A549 (cell line): Measurements from ENCODE around the gene PSMB7. TPM values are rescaled to one million over a fixed set of nuclear protein-coding genes. Genes with fewer than 3 reads are reported as not detected.

Experiments
- ATAC-seq, 2 experiments: fragments of 200-7000 bp in 1 of 2; fragments of >200 bp in 1 of 2; cut with Nextera tagmentation in 1 of 2; cut with Tn5 transposase in 1 of 2; 3 replicates each; pipeline versions ENCODE4 v1.8.0 to v1.9.1; 2018 to 2020; ENCODE audit warnings: mild to moderate bottlenecking in 1 of 2, moderate library complexity in 1 of 2
- CTCF ChIA-PET: fragments of 300-600 bp; sonication (Branson Sonifier 250); formaldehyde crosslinking; extraction: SDS; loops from one replicate; lab custom pipeline; 2021; ENCODE audit warnings: antibody characterized with exemption, inconsistent platforms; lab: Yijun Ruan, JAX
- POLR2A ChIA-PET: fragments of 350-600 bp; formaldehyde crosslinking; extraction: SDS; loops from one replicate; lab custom pipeline; 2021; ENCODE audit warnings: antibody characterized with exemption, inconsistent platforms; lab: Yijun Ruan, JAX
- DNase-seq, 2 experiments: peaks; one replicate each; pipeline versions ENCODE4 v3.0.0 to v3.0.0-alpha.2; 2011 to 2016; ENCODE audit warnings: low read depth in 1 of 2, low spot score in 1 of 2
- FAIRE-seq: peaks from 2 replicates; lab custom pipeline; 2011; peaks lifted over from hg19 to GRCh38; lab: Jason Lieb, UNC
- H3K27ac ChIP-seq, 2 experiments: fragments of >200 bp; sonication (Bioruptor Twin); formaldehyde crosslinking; 3 replicates each; pipeline ENCODE4 v1.5.1; 2016 to 2017
- H3K4me1 ChIP-seq: fragments of >200 bp; sonication (Bioruptor Twin); formaldehyde crosslinking; 3 replicates; pipeline ENCODE4 v1.6.1; 2016
- H3K4me2 ChIP-seq: fragments of >200 bp; sonication (Bioruptor Twin); formaldehyde crosslinking; 3 replicates; pipeline ENCODE4 v1.6.1; 2016
- H3K4me3 ChIP-seq: fragments of >200 bp; sonication (Bioruptor Twin); formaldehyde crosslinking; 3 replicates; pipeline ENCODE4 v1.5.1; 2016
- H3K9me3 ChIP-seq: fragments of >200 bp; sonication (Bioruptor Twin); formaldehyde crosslinking; 3 replicates; pipeline ENCODE4 v1.6.1; 2016
- CEBPB ChIP-seq, 2 experiments: fragments of >200 bp in 1 of 2; sonication (Bioruptor Twin) in 1 of 2; formaldehyde crosslinking in 1 of 2; IDR thresholded peaks; 2 replicates each; pipeline ENCODE4 v1.6.1; 2012 to 2016
- CHD4 ChIP-seq: fragments of 200-600 bp; sonication (generic); IDR thresholded peaks from 2 replicates; pipeline ENCODE4 v1.6.1; 2016; ENCODE audit warnings: antibody characterized with exemption, mild to moderate bottlenecking, borderline replicate concordance
- EHF ChIP-seq: fragments of 250-450 bp; sonication (Bioruptor Pico); IDR thresholded peaks from 2 replicates; pipeline ENCODE4 v1.5.0; 2020; ENCODE audit warnings: mild to moderate bottlenecking
- EHMT2 ChIP-seq: fragments of 200-600 bp; sonication (generic); IDR thresholded peaks from 2 replicates; pipeline ENCODE4 v1.6.1; 2016; ENCODE audit warnings: antibody characterized with exemption, low read depth, mild to moderate bottlenecking, moderate library complexity
- EP300 ChIP-seq, 2 experiments: fragments of >200 bp; sonication (Bioruptor Twin); formaldehyde crosslinking; IDR thresholded peaks; 2 replicates in 1 of 2; 3 replicates in 1 of 2; pipeline ENCODE4 v1.6.1; 2016 to 2017
- FOXS1 ChIP-seq: fragments of 250-450 bp; sonication (Bioruptor Pico); IDR thresholded peaks from 2 replicates; pipeline ENCODE4 v1.5.0; 2020; ENCODE audit warnings: mild to moderate bottlenecking, moderate library complexity
- GATA3 ChIP-seq: IDR thresholded peaks from 2 replicates; pipeline ENCODE4 v1.6.1; 2012; ENCODE audit warnings: borderline replicate concordance
- HEYL ChIP-seq: fragments of 250-450 bp; sonication (Bioruptor Pico); IDR thresholded peaks from 2 replicates; pipeline ENCODE4 v1.8.0; 2021; ENCODE audit warnings: mild to moderate bottlenecking, moderate library complexity
- HOXB13 ChIP-seq: fragments of 250-450 bp; sonication (Bioruptor Pico); IDR thresholded peaks from 2 replicates; pipeline ENCODE4 v1.5.0; 2020; ENCODE audit warnings: low read depth, mild to moderate bottlenecking, moderate library complexity
- KDM5A ChIP-seq: fragments of 200-600 bp; sonication (generic); IDR thresholded peaks from 2 replicates; pipeline ENCODE4 v1.6.1; 2016; ENCODE audit warnings: antibody characterized with exemption, mild to moderate bottlenecking
- MAFK ChIP-seq: fragments of 450-650 bp; IDR thresholded peaks from 2 replicates; pipeline ENCODE4 v1.6.1; 2014; ENCODE audit not compliant: partially characterized antibody
- MAZ ChIP-seq: fragments of 150-350 bp; IDR thresholded peaks from 2 replicates; pipeline ENCODE4 v1.6.1; 2014; ENCODE audit warnings: antibody characterized with exemption, low read depth, low read length, borderline replicate concordance
- NFE2L2 ChIP-seq: fragments of 150-350 bp; conservative IDR thresholded peaks from 2 replicates; pipeline ENCODE4 v1.6.1; 2014; ENCODE audit warnings: low read length
- NPAS2 ChIP-seq: fragments of 250-450 bp; sonication (Bioruptor Pico); IDR thresholded peaks from 2 replicates; pipeline ENCODE4 v1.8.0; 2022; ENCODE audit warnings: mild to moderate bottlenecking, moderate library complexity, borderline replicate concordance
- PHF8 ChIP-seq: fragments of 200-600 bp; sonication (generic); IDR thresholded peaks from 2 replicates; pipeline ENCODE4 v1.6.1; 2016; ENCODE audit warnings: low read depth, mild to moderate bottlenecking, antibody characterized with exemption, moderate library complexity, borderline replicate concordance
- RAD21 ChIP-seq, 2 experiments: fragments of >200 bp in 1 of 2; sonication (Bioruptor Twin) in 1 of 2; formaldehyde crosslinking in 1 of 2; IDR thresholded peaks in 1 of 2; conservative IDR thresholded peaks in 1 of 2; 2 replicates in 1 of 2; 3 replicates in 1 of 2; pipeline ENCODE4 v1.6.1; 2012 to 2018; ENCODE audit warnings: inconsistent platforms in 1 of 2
- RARB ChIP-seq: fragments of 250-450 bp; sonication (Bioruptor Pico); IDR thresholded peaks from 2 replicates; pipeline ENCODE4 v1.8.0; 2021; ENCODE audit warnings: mild to moderate bottlenecking, moderate library complexity
- SMC3 ChIP-seq: fragments of >200 bp; sonication (Bioruptor Twin); formaldehyde crosslinking; IDR thresholded peaks from 3 replicates; pipeline ENCODE4 v1.6.1; 2018; ENCODE audit warnings: inconsistent platforms
- ZSCAN20 ChIP-seq: fragments of 250-450 bp; sonication (Bioruptor Pico); IDR thresholded peaks from 2 replicates; pipeline ENCODE4 v1.8.0; 2022; ENCODE audit warnings: mild to moderate bottlenecking, moderate library complexity
- WGBS: methylation state at CpG from one replicate; pipeline ENCODE4 v1.1.6; 2017; ENCODE audit errors: missing lambda C conversion rate; 5-methylcytosine and 5-hydroxymethylcytosine counted together
- polyA plus RNA-seq, 4 experiments: library from polyadenylated mRNA; depleted of rRNA in 3 of 4; stranded (reverse); fragments of >200 nt; fragmentation: RNase III in 1 of 4; extraction: RNeasy Plus Mini Kit Qiagen cat#74134 plus additional on column Dnase treatment in 1 of 4; gene quantifications; 2 replicates in 3 of 4; 3 replicates in 1 of 4; pipeline ENCODE4 v1.2.3, GENCODE V29; 2011 to 2017

The PSMB7 gene
- polyA plus RNA-seq, 2 of the 4 experiments (the other 2 are of a cell fraction), result 332 to 418 TPM

DNA sequence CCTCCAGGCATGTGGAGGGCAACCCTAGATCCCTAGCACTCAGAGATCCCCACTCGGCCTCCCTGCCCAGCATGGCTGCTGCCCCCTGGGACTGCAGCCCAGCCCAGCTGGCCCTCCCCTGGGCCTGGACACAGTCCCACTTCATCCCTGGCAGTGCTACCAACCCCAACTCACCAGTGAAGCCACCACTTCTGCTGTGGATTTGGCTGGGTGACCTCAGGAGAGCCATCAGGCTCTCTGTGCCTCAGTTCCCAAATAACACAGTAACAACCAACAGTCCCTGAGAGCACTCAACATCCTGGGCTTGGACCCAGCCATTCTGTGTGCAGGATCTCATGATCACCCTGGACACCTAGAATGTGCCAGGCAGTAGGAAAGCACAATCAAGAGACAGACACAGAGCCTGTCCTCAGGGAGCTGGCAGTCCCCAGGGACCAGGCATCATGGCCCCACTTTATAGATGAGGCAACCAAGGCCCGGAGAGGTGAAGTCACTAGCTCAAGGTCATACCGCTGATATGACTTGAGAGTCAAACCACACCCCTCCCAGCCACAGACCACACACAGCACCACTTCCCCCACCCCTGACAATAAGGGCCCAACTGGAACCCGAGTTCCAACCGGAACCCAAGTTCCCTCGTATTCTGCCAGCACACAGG is 4.7 kb upstream of the PSMB7 start:
- Histone ChIP-seq H3K9me3 (0 out of 3 replicates have a peak, but pooled peaks cover 3% of the 10 kb centered on the region), H3K4me2 (0 out of 3 replicates have a peak overlapping the region, but pooled peaks have one; percentile 13), H3K4me3 (no peak overlapping the region), H3K4me1 (no peaks in the 10 kb centered on the region), H3K27ac (peak overlapping the region in 1 of 2 experiments; percentile 71; a peak in 3 of 6 replicates)
- ChIA-PET POLR2A (interaction anchor here (0.8 kb wide), 1 partner anchor 117 kb away, joined by 3 read pairs; no protein-coding TSS in a partner anchor), CTCF (interaction anchor here (0.6 to 26.5 kb wide), 36 partner anchors 8 to 433 kb away, joined by 3 to 429 read pairs (median 5); partner anchors contain the start of gene WDR38)
- no peak for DNase-seq
- TF ChIP-seq HOXB13 (CRISPR knock-in tag) (no peak), FOXS1 (CRISPR knock-in tag) (no peak), MAZ (no peak), PHF8 (no peak), GATA3 (no peak), CHD4 (no peak), MAFK (no peak), RAD21 (conservative IDR thresholded peaks at IDR 0.05 in 1 of 2, IDR thresholded peaks at IDR 0.05 in 1 of 2) (no peak; a peak in 1 of 5 replicates)
- 72% methylated on average over 6 of the region's 6 CpGs for WGBS
- peak; percentile 9 to 35; a peak in 5 of 6 replicates for ATAC-seq
- FAIRE-seq, result no peak

GRCh38 chr9:124415852-124416484 is 726 bp upstream of the PSMB7 start:
- DNase-seq (no peak), FAIRE-seq (no peak), ATAC-seq (0 out of 6 replicates have a peak, but pooled peaks of 1 of the 2 experiments have one; percentile 4)
- ChIA-PET POLR2A (no interaction called here), CTCF (interaction anchor here (1.2 to 26.5 kb wide), 6 partner anchors 23 to 246 kb away, joined by 3 to 429 read pairs (median 6); no protein-coding TSS in a partner anchor)
- peak overlapping the region; percentile 80 for H3K4me3 ChIP-seq
- TF ChIP-seq HOXB13 (CRISPR knock-in tag), result 0 out of 2 replicates have a peak, but pooled peaks have one; percentile 13
- TF ChIP-seq EP300 (IDR thresholded peaks at IDR 0.05), result no peak
- peak overlapping the region; percentile 59; the same call in 2 of the 3 replicates for H3K4me2 ChIP-seq
- WGBS, result 89% methylated on average over 17 of the region's 17 CpGs
- 0 out of 3 replicates have a peak, but pooled peaks cover 3% of the 10 kb centered on the region for H3K9me3 ChIP-seq
- peaks cover 34% of the 10 kb centered on the region for H3K4me1 ChIP-seq
- H3K27ac ChIP-seq, result peak overlapping the region; percentile 46 to 64; a peak in 3 of 6 replicates

- TF ChIP-seq NPAS2 (CRISPR knock-in tag) (no peak), HOXB13 (CRISPR knock-in tag) (no peak), EHF (no peak), NFE2L2 (no peak), ZSCAN20 (no peak), EP300 (IDR thresholded peaks at IDR 0.05) (no peak), EHMT2 (no peak), RARB (CRISPR knock-in tag) (no peak), GATA3 (no peak), HEYL (no peak), KDM5A (no peak), CEBPB (IDR thresholded peaks at IDR 0.05) (no peak), SMC3 (no peak)
- ChIA-PET CTCF (interaction anchor here (1.0 to 26.5 kb wide), 6 partner anchors 22 to 247 kb away, joined by 3 to 429 read pairs (median 6); no protein-coding TSS in a partner anchor), POLR2A (no interaction called here)
- FAIRE-seq (no peak), ATAC-seq (no peak), DNase-seq (no peak)
- H3K4me3 ChIP-seq, result peak overlapping the region; percentile 80
- peak overlapping the region; percentile 98 for H3K4me2 ChIP-seq
- peaks cover 41% of the 10 kb centered on the region for H3K4me1 ChIP-seq
- 2% methylated on average over 13 of the region's 13 CpGs for WGBS
- 0 out of 3 replicates have a peak, but pooled peaks cover 3% of the 10 kb centered on the region for H3K9me3 ChIP-seq
- peak overlapping the region; percentile 70 to 91 for H3K27ac ChIP-seq
These were observed 630 bp downstream of the PSMB7 start for GRCh38 chr9:124414612-124415011.
